Activated naive CD8-positive, alpha-beta T cell (primary cell): ENCODE measurements around the gene PTPRT.

ENCODE experiments used
- H3K27ac Mint-ChIP-seq: one replicate; pipeline ENCODE4 v1.8.0; 2021; ENCODE audit warnings: mixed read lengths
- H3K27me3 Mint-ChIP-seq: one replicate; pipeline ENCODE4 v1.8.0; 2021; ENCODE audit warnings: mixed read lengths
- H3K36me3 Mint-ChIP-seq: one replicate; pipeline ENCODE4 v1.8.0; 2021; ENCODE audit warnings: mixed read lengths
- H3K4me1 Mint-ChIP-seq: one replicate; pipeline ENCODE4 v1.8.0; 2021; ENCODE audit warnings: low read depth, mixed read lengths
- H3K4me3 Mint-ChIP-seq: one replicate; pipeline ENCODE4 v1.8.0; 2021; ENCODE audit warnings: mild to moderate bottlenecking, mixed read lengths
- H3K9me3 Mint-ChIP-seq: one replicate; pipeline ENCODE4 v1.8.0; 2021; ENCODE audit warnings: low read depth, mixed read lengths

Gene PTPRT

GRCh38 chr20:42098418-42098817 is 1091.3 kb downstream of the PTPRT start:
- no peak overlapping the region for H3K27ac Mint-ChIP-seq
- no peaks in the 10 kb centered on the region for H3K9me3 Mint-ChIP-seq
- H3K27me3 Mint-ChIP-seq = peaks cover 2% of the 10 kb centered on the region
- H3K4me3 Mint-ChIP-seq = no peak overlapping the region
- H3K4me1 Mint-ChIP-seq = no peaks in the 10 kb centered on the region
- H3K36me3 Mint-ChIP-seq = no peaks in the 10 kb centered on the region

GRCh38 chr20:42097741-42098140 is 1092.0 kb downstream of the PTPRT start:
- H3K27ac Mint-ChIP-seq = no peak overlapping the region
- no peak overlapping the region for H3K4me3 Mint-ChIP-seq

GRCh38 chr20:42095221-42095620 is 1094.5 kb downstream of the PTPRT start:
- Mint-ChIP-seq H3K4me3 (no peak overlapping the region), H3K27me3 (no peaks in the 10 kb centered on the region), H3K9me3 (no peaks in the 10 kb centered on the region), H3K4me1 (no peaks in the 10 kb centered on the region), H3K36me3 (no peaks in the 10 kb centered on the region), H3K27ac (no peak overlapping the region)

More at GRCh38 chr20:42097741-42098140, 1092.0 kb downstream of the PTPRT start:
- H3K27me3 Mint-ChIP-seq = no peaks in the 10 kb centered on the region
- H3K4me1 Mint-ChIP-seq = no peaks in the 10 kb centered on the region
- no peaks in the 10 kb centered on the region for H3K36me3 Mint-ChIP-seq
- no peaks in the 10 kb centered on the region for H3K9me3 Mint-ChIP-seq

- H3K4me1 Mint-ChIP-seq = no peaks in the 10 kb centered on the region
- H3K27me3 Mint-ChIP-seq = no peaks in the 10 kb centered on the region
- H3K9me3 Mint-ChIP-seq = no peaks in the 10 kb centered on the region
- H3K4me3 Mint-ChIP-seq = no peak overlapping the region
- no peaks in the 10 kb centered on the region for H3K36me3 Mint-ChIP-seq
- H3K27ac Mint-ChIP-seq = no peak overlapping the region
Observed at GRCh38 chr20:42093542-42094440, 1095.9 kb downstream of the PTPRT start.

- H3K4me3 Mint-ChIP-seq = no peak overlapping the region
- no peaks in the 10 kb centered on the region for H3K27me3 Mint-ChIP-seq
- no peak overlapping the region for H3K27ac Mint-ChIP-seq
- H3K36me3 Mint-ChIP-seq = no peaks in the 10 kb centered on the region
- no peaks in the 10 kb centered on the region for H3K9me3 Mint-ChIP-seq
- H3K4me1 Mint-ChIP-seq = no peaks in the 10 kb centered on the region
Observed at GRCh38 chr20:42093041-42093440, 1096.7 kb downstream of the PTPRT start.

- H3K27me3 Mint-ChIP-seq = no peaks in the 10 kb centered on the region
- H3K9me3 Mint-ChIP-seq = no peaks in the 10 kb centered on the region
- no peaks in the 10 kb centered on the region for H3K4me1 Mint-ChIP-seq
- H3K36me3 Mint-ChIP-seq = no peaks in the 10 kb centered on the region
- H3K27ac Mint-ChIP-seq = no peak overlapping the region
- H3K4me3 Mint-ChIP-seq = no peak overlapping the region
Observed at GRCh38 chr20:42085366-42085765, 1104.3 kb downstream of the PTPRT start.

- Mint-ChIP-seq H3K4me3 (no peak overlapping the region), H3K9me3 (no peaks in the 10 kb centered on the region), H3K27ac (no peak overlapping the region), H3K36me3 (no peaks in the 10 kb centered on the region), H3K4me1 (no peaks in the 10 kb centered on the region), H3K27me3 (no peaks in the 10 kb centered on the region)
Observed at GRCh38 chr20:42083280-42083679, 1106.4 kb downstream of the PTPRT start.

GRCh38 chr20:42082611-42083010 is 1107.1 kb downstream of the PTPRT start:
- Mint-ChIP-seq H3K36me3 (no peaks in the 10 kb centered on the region), H3K9me3 (no peaks in the 10 kb centered on the region), H3K4me1 (no peaks in the 10 kb centered on the region), H3K27me3 (no peaks in the 10 kb centered on the region), H3K27ac (no peak overlapping the region), H3K4me3 (no peak overlapping the region)

GRCh38 chr20:42080956-42081355 is 1108.8 kb downstream of the PTPRT start:
- Mint-ChIP-seq H3K27me3 (no peaks in the 10 kb centered on the region), H3K4me3 (no peak overlapping the region), H3K36me3 (no peaks in the 10 kb centered on the region), H3K27ac (no peak overlapping the region), H3K9me3 (no peaks in the 10 kb centered on the region), H3K4me1 (no peaks in the 10 kb centered on the region)

- no peaks in the 10 kb centered on the region for H3K36me3 Mint-ChIP-seq
- H3K27ac Mint-ChIP-seq = no peak overlapping the region
- no peak overlapping the region for H3K4me3 Mint-ChIP-seq
- no peaks in the 10 kb centered on the region for H3K9me3 Mint-ChIP-seq
- no peaks in the 10 kb centered on the region for H3K27me3 Mint-ChIP-seq
- H3K4me1 Mint-ChIP-seq = no peaks in the 10 kb centered on the region
Observed at GRCh38 chr20:42074944-42075343, 1114.8 kb downstream of the PTPRT start.

- Mint-ChIP-seq H3K9me3 (no peaks in the 10 kb centered on the region), H3K27me3 (peaks cover 4% of the 10 kb centered on the region), H3K4me3 (no peak overlapping the region), H3K4me1 (no peaks in the 10 kb centered on the region), H3K27ac (no peak overlapping the region), H3K36me3 (no peaks in the 10 kb centered on the region)
Observed at GRCh38 chr20:42067596-42067995, 1122.1 kb downstream of the PTPRT start.

- H3K27ac Mint-ChIP-seq = no peak overlapping the region
- no peaks in the 10 kb centered on the region for H3K9me3 Mint-ChIP-seq
- no peak overlapping the region for H3K4me3 Mint-ChIP-seq
- peaks cover 4% of the 10 kb centered on the region for H3K27me3 Mint-ChIP-seq
- no peaks in the 10 kb centered on the region for H3K36me3 Mint-ChIP-seq
- no peaks in the 10 kb centered on the region for H3K4me1 Mint-ChIP-seq
Observed at GRCh38 chr20:42067174-42067573, 1122.5 kb downstream of the PTPRT start.

GRCh38 chr20:42063141-42063540 is 1126.6 kb downstream of the PTPRT start:
- H3K4me3 Mint-ChIP-seq = no peak overlapping the region
- no peaks in the 10 kb centered on the region for H3K4me1 Mint-ChIP-seq
- H3K9me3 Mint-ChIP-seq = no peaks in the 10 kb centered on the region
- peaks cover 4% of the 10 kb centered on the region for H3K27me3 Mint-ChIP-seq
- no peak overlapping the region for H3K27ac Mint-ChIP-seq
- no peaks in the 10 kb centered on the region for H3K36me3 Mint-ChIP-seq

GRCh38 chr20:42053350-42053749 is 1136.4 kb downstream of the PTPRT start:
- Mint-ChIP-seq H3K4me1 (no peaks in the 10 kb centered on the region), H3K27ac (no peak overlapping the region), H3K36me3 (no peaks in the 10 kb centered on the region), H3K4me3 (no peak overlapping the region), H3K27me3 (peaks cover 3% of the 10 kb centered on the region), H3K9me3 (peaks cover 3% of the 10 kb centered on the region)

- Mint-ChIP-seq H3K27me3 (peaks cover 5% of the 10 kb centered on the region), H3K27ac (no peak overlapping the region), H3K4me3 (no peak overlapping the region), H3K9me3 (peaks cover 3% of the 10 kb centered on the region), H3K36me3 (no peaks in the 10 kb centered on the region), H3K4me1 (no peaks in the 10 kb centered on the region)
Observed at GRCh38 chr20:42051921-42052320, 1137.8 kb downstream of the PTPRT start.
